Effector CD8-positive, alpha-beta T cell (primary cell): ENCODE data around the gene LRP4.

ENCODE experiments used
- DNase-seq: peaks from one replicate; lab custom pipeline; 2025; lab: John Stamatoyannopoulos, UW

Gene LRP4

DNA sequence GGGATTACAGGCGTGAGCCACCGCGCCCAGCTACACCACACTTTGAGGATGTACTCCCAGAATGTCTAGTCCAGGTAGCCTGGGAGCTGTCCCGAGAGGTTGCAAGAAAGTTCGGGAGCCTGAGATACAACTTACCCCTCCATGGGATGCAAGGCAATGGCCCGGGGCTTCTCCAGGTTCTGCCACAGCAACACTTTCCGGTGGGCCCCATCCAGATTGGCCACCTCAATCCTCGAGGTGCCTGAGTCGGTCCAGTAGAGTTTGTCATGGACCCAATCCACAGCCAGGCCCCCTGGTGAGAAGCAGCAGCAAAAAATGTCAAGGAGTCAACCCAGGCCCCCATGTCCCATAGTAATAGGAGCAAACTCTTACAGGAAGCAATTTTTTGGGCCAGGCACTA, 25.5 kb downstream of the LRP4 start:
- DNase-seq, result no peak

- no peak for DNase-seq
Observed at GRCh38 chr11:46892109-46892508, 26.2 kb downstream of the LRP4 start.

DNA sequence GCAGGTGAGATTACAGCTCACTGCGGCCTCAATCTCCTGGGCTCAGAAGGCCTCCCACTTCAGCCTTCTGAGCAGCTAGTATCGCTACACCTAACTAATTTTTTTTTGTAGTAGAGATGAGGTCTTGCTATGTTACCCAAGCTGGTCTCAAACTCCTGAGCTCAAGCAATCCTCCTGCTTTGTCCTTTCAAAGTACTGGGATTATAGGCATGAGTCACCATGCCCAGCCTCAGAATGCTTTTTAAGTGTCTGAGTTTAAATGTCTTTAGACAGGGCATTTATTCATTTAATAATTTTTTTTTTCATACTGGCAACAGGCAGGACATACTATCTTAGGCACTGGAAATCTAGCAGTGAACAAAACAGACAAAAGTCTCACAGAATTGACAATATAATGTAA, 27.7 kb downstream of the LRP4 start:
- DNase-seq, result no peak

DNA sequence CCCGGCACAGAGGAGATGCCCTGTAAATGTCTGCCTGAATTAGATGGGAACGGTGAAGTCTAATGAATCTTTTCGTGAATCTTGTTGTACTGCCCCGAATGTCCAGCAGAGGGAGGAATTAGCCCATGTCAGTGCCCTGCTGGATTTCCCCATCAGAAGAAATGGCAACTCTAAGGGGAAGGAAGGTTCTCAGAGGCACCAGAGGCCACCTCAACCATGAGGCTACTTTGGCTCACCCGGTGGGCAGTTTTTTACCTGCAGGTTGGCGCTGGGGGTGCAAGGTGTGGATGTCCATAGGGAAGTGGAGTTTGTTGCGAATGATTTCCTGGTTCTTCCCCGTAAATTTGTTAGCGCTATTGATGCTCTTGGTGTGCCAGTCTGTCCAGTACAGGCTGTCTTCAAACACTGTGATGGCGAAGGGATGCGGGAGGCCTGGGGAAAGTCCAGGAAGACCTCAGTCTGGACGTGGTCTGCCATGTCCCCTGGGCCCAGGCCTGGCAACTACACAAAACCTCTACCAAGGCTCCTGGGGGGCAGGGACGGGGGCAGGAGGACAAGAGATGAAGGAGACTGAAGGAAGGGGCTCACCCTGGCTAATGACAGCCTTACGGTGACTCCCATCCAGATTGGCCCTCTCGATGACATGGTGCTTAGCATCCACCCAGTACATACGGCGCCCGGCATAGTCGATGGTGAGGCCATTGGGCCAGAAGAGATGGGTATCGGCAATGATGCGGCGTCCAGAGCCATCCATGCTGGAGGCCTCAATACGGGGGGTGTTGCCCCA, 28.5 kb downstream of the LRP4 start:
- DNase-seq, result peak; percentile 64

GRCh38 chr11:46889251-46889650, 29.1 kb downstream of the LRP4 start:
- no peak for DNase-seq

GRCh38 chr11:46888636-46889035, 29.7 kb downstream of the LRP4 start:
- DNase-seq, result no peak

DNA sequence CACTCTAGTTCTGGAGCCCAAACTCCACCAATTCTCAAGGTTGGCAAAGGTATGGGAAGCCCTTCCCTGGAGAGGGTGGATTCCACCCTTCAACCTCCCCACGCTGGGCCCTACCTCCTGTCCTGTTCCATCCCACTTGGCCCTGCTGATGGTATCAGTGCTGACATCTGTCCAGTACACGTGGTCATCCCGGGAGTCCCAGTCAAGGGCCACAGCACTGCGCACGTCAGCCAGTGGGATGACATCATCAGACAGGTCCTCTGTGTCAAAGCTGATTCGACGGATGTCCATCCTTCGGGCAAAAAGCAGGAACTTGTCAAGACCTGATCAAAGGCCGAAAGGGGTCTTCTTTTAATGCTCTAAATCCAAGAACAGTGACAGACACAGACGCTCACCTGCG, 32.1 kb downstream of the LRP4 start:
- DNase-seq, result no peak

- DNase-seq, result no peak
Observed at GRCh38 chr11:46879056-46879585, 39.2 kb downstream of the LRP4 start.

GRCh38 chr11:46877580-46877979, 40.8 kb downstream of the LRP4 start:
- no peak for DNase-seq

DNA sequence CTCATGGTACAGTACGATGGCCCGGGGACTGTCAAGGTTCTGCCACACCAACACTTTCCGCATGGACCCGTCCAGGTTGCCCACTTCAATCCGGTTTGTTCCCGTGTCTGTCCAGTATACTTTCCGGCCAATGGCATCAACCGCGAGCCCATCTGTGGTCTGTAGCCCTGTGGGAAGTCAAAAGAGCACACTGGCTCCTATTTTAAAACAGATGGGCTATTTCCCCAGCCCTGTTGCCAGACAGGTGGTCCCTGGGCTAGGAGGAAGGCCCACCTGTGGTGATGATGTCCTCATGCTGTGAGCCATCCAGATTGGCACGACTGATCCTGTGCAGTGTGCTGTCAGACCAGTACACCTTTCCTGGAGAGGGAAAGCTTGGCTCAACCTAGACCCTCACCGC, 41.9 kb downstream of the LRP4 start:
- DNase-seq, result no peak

DNA sequence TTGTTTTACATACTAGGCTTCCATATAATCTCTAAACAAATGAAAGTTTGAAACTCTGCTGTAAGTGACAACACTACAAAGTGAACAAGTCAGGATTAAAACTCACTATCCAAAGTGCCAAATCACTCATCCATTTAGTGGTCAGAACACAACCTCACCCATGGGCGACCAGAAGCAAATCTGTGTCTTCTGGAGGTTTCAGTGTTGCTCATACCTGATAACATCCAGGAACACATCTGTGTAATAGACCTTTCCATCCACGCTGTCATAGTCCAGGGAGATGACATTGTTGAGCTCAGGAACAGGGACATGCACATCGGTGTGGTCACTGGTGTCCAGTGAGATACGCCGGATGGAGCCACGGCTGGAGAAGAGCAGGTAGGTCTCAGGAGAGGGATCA, 43.8 kb downstream of the LRP4 start:
- DNase-seq, result no peak

GRCh38 chr11:46868912-46869311, 49.4 kb downstream of the LRP4 start:
- no peak for DNase-seq

GRCh38 chr11:46865340-46865739, 53.0 kb downstream of the LRP4 start:
- DNase-seq, result no peak

- DNase-seq, result no peak
Observed at GRCh38 chr11:46860218-46860617, 58.1 kb downstream of the LRP4 start.

- no peak for DNase-seq
Observed at GRCh38 chr11:46858920-46859546, 59.3 kb downstream of the LRP4 start.

GRCh38 chr11:46857666-46858065, 60.7 kb downstream of the LRP4 start:
- no peak for DNase-seq

GRCh38 chr11:46856605-46857343, 61.6 kb downstream of the LRP4 start:
- no peak for DNase-seq

DNA sequence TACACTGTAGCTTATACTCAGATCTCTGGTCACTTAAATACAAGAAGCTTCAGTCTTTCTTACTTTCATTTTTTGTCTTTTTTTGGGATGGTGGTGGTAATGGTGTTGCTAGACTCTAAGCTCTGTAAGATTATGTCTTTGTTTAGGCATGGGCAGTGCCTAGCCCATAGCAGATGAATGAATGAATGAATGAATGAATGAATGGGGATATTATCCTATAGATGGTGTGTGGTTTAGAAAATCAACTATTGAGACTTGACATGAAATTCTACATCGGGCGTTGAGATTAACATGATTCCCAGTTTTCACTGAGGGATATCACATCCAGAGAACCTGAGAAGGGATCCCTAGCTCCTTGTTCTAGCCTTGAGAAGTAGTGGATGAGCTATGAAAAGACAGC, 62.5 kb downstream of the LRP4 start:
- no peak for DNase-seq

DNA sequence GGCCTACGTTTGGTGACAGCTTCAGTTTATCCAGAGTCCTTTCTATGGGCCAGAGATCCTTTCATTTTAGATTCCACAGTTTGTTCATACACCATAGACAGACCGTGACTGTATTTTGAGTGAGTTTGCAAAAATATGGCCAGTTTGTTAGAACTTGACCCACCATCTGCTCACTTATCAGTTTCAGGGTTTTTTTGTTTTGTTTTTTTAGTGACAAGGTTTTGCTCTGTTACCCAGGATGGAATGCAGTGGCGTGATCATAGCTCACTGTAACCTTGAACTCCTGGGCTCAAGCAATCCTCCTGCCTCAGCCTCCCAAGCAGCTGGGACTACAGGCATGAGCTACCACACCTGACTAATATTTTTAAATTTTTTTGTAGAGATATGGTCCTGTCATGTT, 63.2 kb downstream of the LRP4 start:
- DNase-seq, result no peak

GRCh38 chr11:46850829-46851380, 67.4 kb downstream of the LRP4 start:
- no peak for DNase-seq

DNA sequence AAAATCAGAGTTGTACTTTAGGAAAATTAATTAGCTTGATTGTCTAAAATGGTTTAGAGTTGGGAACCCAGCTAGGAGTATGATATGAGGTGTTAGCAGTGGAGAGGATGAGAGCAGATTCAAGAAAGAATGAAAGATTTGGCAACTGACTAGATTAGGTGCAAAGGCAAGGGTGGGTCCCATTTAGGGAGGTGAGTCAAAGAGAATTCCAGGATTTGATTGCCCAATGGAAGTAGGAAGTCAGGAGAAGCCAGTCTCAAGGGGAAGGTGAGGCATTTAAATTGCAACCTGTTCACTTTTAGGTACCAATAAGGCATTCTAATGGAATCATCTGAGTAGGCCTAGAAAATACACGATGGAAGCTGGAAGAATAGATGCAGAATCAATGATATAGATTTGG, 68.7 kb downstream of the LRP4 start:
- DNase-seq, result no peak

DNA sequence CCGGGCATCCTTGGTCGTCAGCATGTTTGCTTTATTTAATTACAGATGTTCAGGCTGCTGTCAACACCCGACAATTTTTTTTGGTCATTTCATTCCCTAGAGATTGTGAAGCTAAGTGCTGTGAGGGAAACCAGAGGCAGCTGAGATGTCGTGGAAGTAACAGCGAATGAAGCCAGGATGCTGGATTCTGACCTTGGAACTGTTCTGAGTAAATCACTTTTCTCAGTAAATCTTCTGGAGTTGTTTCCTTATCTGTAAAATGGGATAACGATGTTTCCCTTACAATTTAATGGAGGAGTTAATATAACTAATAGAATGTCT, 71.9 kb downstream of the LRP4 start:
- DNase-seq, result no peak
